Measurements from ENCODE around the gene PHF2.

GRCh38 chr9:93582115-93582514, 5.7 kb downstream of the PHF2 start:
- TF ChIP-seq CTCF (IDR thresholded peaks at IDR 0.05; ENCODE audit: insufficient read depth, low read length, poor library complexity, severe bottlenecking) (no peak), EZH2phosphoT487 (conservative IDR thresholded peaks at IDR 0.05; ENCODE audit: low read length) (no peak)

Measured in SU-DHL-6 (cell line).